Muscle layer of colon (tissue), 2 donors: ENCODE results near the gene ADIRF.
"Not testable (repeated sequence)": the region's sequence is repeated elsewhere in the genome, so short reads cannot be mapped to it uniquely, and the experiment has no call there.

Source experiments
- H3K27ac ChIP-seq: one replicate; pipeline ENCODE4 v1.7.0; 2013; ENCODE audit warnings: low read depth, mild to moderate bottlenecking, low read length, moderate library complexity
- H3K27me3 ChIP-seq, 2 donors: one replicate each; pipeline ENCODE4 v1.7.0; 2013; ENCODE audit warnings: low read length in 2 of 2, mild to moderate bottlenecking in 2 of 2; ENCODE audit not compliant: insufficient read depth in 2 of 2, control insufficient read depth in 1 of 2
- H3K36me3 ChIP-seq: one replicate; pipeline ENCODE4 v1.7.0; 2013; ENCODE audit warnings: mild to moderate bottlenecking, low read length; ENCODE audit not compliant: insufficient read depth
- H3K4me1 ChIP-seq: one replicate; pipeline ENCODE4 v1.7.0; 2013; ENCODE audit warnings: mild to moderate bottlenecking, low read length; ENCODE audit not compliant: insufficient read depth
- H3K4me3 ChIP-seq, 2 donors: one replicate each; pipeline ENCODE4 v1.7.0; 2013; ENCODE audit warnings: low read length in 2 of 2, low read depth in 1 of 2, mild to moderate bottlenecking in 1 of 2, moderate library complexity in 1 of 2
- H3K9ac ChIP-seq: one replicate; pipeline ENCODE4 v1.7.0; 2013; ENCODE audit warnings: low read length
- H3K9me3 ChIP-seq: one replicate; pipeline ENCODE4 v1.7.0; 2013; ENCODE audit warnings: mild to moderate bottlenecking, low read length
- donor health status: abdominal sarcoma.
- donor health status: Adenocarcinoma of cecum.

Gene ADIRF

DNA sequence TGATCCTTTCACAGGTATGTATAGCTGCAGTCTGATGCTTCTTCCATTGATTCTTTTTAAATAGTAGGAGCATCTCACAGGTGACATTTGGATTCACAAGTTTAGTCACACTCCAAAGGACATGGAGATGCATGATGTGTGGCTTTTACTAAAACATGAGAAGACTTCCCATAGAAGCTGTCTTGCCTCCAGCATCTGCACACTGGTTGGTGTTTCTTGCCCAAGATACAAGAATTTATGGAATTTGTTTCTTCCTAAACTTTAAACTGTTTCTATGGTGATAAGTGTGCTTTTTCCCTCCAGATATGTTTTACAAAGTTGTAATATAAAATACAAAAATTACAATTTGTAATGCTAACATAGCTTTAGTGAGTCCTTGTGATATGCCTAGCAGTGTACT lies 24.2 kb downstream of the ADIRF start:
- Histone ChIP-seq H3K4me3 (no peak overlapping the region), H3K9me3 (no peaks in the 10 kb centered on the region), H3K9ac (no peak overlapping the region), H3K4me1 (no peaks in the 10 kb centered on the region), H3K36me3 (no peaks in the 10 kb centered on the region), H3K27ac (no peak overlapping the region), H3K27me3 (no peaks in the 10 kb centered on the region)

DNA sequence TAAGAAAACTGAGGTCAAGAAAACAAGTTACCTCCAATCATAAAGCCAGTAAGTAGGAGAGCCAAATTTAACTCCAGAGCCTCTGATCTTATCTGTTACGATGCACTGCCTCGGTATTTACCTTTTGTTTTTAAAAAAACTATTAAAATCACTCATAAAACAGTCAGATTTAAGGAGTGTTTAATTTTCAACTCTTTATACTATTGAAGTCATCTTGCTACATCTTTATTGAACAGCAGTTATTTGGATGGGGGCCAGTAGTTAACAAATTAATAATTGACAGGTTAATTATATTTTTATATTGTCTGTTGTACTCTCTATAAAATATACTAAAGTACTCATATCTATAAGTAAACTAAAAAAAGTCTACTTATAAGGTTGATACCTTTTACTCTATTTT lies 24.6 kb downstream of the ADIRF start:
- no peak overlapping the region for H3K27ac ChIP-seq
- no peaks in the 10 kb centered on the region for H3K9me3 ChIP-seq
- H3K4me3 ChIP-seq, result no peak overlapping the region
- H3K36me3 ChIP-seq, result no peaks in the 10 kb centered on the region
- no peaks in the 10 kb centered on the region for H3K4me1 ChIP-seq
- no peaks in the 10 kb centered on the region for H3K27me3 ChIP-seq
- no peak overlapping the region for H3K9ac ChIP-seq

DNA sequence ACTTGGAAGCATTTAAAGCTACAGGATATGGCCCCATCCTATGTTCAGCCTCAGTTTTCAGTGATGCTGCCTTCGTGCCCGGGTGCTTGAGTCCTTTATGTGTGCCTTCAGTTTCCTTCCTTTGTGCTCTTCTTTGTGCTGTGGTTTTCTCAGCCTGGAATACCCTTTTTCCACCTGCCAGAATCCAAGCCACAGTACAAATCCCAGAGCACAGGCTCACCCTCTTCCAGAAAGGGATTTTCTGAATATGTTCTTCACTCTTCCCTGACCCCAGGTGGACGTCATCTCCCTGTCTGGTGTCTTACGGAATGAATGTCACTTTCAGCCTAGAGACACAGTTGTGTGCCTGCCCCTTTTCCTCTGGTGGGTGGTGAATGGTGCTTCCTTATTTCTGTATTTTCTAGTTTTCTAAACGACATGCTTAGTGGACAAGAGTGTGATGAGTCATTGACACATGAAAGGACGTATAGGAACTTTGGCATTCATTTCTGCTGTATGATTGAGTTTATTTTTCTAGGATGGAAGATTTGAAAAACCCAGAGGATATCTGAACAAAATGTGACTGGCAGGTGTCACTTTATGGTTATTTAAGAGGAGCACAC lies 31.6 kb downstream of the ADIRF start:
- not testable (repeated sequence) for H3K9ac ChIP-seq, H3K27ac ChIP-seq, H3K9me3 ChIP-seq, H3K27me3 ChIP-seq, H3K36me3 ChIP-seq, H3K4me1 ChIP-seq, H3K4me3 ChIP-seq

DNA sequence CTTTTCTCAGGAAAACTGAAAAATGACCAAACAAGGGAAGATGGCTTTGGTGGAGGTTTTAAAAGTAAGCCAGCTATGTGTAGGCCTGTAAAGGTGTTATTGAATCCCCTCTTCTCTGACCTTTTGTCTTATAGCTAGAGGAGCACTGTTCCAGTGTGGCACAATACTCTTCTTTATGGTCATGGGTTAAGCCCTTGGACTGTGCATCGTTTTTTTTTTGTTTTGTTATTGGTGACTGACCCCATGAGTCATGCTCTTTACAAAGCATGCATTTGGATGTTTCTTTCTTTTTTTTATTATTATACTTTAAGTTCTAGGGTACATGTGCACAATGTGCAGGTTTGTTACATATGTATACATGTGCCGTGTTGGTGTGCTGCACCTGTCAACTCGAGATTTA lies 32.2 kb downstream of the ADIRF start:
- H3K27ac ChIP-seq, result no peak overlapping the region
- no peaks in the 10 kb centered on the region for H3K27me3 ChIP-seq
- no peak overlapping the region for H3K4me3 ChIP-seq
- no peaks in the 10 kb centered on the region for H3K4me1 ChIP-seq
- H3K9ac ChIP-seq, result no peak overlapping the region
- H3K36me3 ChIP-seq, result no peaks in the 10 kb centered on the region
- H3K9me3 ChIP-seq, result no peaks in the 10 kb centered on the region

DNA sequence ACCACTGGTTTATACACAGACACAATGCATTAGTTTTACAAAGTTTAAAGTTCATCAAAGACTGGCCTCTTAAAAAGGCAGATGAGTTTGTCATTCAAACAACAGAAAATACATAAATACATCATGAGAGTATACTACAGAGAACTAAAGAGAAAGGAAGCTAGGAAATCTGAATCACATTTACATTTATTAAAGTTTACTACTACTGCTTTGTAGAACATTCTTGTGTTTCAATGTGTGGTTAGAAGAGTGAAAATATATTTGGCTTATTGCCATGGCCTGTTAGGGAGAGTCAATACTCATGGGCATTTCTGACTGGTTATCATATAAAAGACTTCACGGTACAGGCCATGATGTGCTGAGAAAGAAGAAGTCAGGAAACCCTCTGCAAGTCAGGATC lies 38.8 kb downstream of the ADIRF start:
- not testable (repeated sequence) for H3K4me1 ChIP-seq, H3K9ac ChIP-seq, H3K4me3 ChIP-seq, H3K27ac ChIP-seq, H3K36me3 ChIP-seq, H3K27me3 ChIP-seq, H3K9me3 ChIP-seq

DNA sequence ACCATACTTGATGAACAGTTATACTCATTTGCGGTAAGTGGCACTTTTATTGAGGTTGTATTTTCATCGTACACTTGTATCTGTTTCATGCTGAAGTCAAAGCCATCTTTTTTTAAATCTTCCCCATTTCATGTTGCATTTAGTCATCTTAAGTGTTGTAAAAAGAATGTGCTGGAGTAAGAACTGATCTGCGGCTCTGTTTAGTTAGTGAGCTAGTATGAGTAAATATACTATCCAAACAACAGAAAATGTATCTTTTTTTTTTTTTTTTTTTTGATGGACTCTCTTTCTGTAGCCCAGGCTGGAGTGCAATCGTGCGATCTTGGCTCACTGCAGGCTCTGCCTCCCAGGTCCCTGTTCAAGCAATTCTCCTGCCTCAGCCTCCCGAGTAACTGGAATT lies 39.4 kb downstream of the ADIRF start:
- not testable (repeated sequence) for H3K36me3 ChIP-seq, H3K4me3 ChIP-seq, H3K27ac ChIP-seq, H3K9me3 ChIP-seq, H3K9ac ChIP-seq, H3K4me1 ChIP-seq, H3K27me3 ChIP-seq

DNA sequence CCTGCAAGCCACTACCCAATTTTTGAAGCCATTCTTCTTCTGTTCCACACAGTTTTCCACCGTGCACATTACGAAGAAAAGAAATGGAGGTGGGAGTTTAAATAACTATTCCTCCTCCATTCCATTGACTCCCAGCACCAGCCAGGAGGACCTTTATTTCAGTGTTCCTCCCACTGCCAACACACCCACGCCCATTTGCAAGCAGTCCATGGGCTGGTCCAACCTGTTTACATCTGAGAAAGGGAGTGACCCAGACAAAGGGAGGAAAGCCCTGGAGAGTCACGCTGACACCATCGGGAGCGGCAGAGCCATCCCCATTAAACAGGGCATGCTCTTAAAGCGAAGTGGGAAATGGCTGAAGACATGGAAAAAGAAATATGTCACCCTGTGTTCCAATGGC lies 40.0 kb downstream of the ADIRF start:
- not testable (repeated sequence) for H3K27ac ChIP-seq, H3K36me3 ChIP-seq, H3K4me3 ChIP-seq, H3K9me3 ChIP-seq, H3K9ac ChIP-seq, H3K27me3 ChIP-seq, H3K4me1 ChIP-seq

DNA sequence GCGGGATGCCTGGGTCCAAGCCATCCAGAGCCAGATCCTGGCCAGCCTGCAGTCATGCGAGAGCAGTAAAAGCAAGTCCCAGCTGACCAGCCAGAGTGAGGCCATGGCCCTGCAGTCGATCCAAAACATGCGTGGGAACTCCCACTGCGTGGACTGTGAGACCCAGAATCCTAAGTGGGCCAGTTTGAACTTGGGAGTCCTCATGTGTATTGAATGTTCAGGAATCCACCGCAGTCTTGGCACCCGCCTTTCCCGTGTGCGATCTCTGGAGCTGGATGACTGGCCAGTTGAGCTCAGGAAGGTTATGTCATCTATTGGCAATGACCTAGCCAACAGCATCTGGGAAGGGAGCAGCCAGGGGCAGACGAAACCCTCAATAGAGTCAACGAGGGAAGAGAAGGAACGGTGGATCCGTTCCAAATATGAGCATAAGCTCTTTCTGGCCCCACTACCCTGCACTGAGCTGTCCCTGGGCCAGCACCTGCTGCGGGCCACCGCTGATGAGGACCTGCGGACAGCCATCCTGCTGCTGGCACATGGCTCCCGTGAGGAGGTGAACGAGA lies 40.9 kb downstream of the ADIRF start:
- H3K9me3 ChIP-seq, H3K27me3 ChIP-seq, H3K4me3 ChIP-seq, H3K27ac ChIP-seq, H3K36me3 ChIP-seq, H3K9ac ChIP-seq, H3K4me1 ChIP-seq: not testable (repeated sequence)

DNA sequence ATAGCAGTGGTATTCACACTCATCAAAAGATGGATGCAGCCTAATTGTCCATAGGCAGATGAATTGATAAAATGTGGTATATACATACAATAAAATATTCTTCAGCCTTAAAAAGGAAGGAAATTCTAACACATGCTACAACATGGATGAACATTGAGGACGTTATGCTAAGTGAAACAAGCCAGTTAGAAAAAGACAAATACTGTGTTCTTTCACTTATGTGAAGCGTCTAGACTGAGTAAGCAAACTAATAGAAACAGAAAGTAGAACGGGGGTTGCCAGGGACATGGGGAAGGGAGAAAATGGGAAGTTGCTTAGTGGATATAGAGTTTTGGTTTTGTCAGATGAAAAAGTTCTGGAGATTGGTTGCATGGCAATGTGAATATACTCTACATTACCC lies 45.2 kb downstream of the ADIRF start:
- not testable (repeated sequence) for H3K27me3 ChIP-seq, H3K4me3 ChIP-seq, H3K9me3 ChIP-seq, H3K36me3 ChIP-seq, H3K9ac ChIP-seq, H3K27ac ChIP-seq, H3K4me1 ChIP-seq

DNA sequence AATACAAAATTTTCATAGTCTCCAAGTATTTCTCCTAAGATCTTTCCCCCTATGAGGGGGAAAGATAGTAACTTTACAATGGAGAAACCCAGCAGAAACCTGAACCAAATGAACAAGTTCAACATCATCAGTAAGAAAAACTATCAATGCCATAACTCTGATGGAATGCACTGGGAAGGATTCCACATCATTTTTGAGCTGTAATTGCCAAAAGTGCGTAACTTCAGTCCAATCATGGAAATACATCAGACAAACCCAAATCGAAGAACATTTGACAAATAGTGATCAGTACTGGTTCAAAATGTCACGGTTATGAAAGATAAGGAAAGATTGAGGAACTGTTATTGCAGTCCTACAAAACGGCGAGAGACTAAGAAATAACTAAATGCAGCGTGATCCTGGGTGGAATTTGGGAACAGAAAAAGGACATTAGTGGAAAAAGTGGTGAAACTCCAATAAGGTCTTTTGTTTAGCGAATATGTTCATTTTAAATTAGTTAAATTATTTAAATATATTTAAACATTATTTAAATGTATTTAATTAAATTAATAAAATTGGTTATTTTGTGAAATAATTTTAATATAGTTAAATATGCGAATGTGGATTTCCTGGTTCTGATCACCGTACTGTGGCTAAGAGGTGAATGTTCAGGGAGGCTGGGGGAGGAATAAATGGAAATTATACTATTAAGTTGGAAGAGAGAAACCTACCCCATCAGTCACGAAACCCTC lies 46.9 kb downstream of the ADIRF start:
- not testable (repeated sequence) for H3K27ac ChIP-seq, H3K4me1 ChIP-seq, H3K9me3 ChIP-seq, H3K27me3 ChIP-seq, H3K4me3 ChIP-seq, H3K9ac ChIP-seq, H3K36me3 ChIP-seq

DNA sequence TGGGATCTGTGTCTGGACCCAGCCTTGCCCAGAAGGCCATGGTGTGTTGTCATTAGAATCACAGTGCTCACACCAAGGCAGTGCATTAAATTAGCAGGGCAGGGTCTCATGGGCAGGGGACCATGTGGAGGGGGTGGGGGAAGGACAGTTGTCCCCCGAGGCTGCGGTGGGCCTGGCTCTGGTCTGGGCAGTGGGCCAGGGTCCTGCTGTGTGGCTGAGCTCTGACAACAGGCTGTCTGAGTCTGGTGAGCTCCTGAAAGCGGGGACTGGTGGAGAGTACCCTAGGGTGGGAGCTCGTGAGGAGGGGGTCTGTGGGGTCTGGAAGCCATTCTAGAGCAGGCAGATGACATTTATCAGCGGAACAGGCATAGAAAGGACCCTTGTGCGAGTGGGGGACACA lies 49.8 kb downstream of the ADIRF start:
- not testable (repeated sequence) for H3K36me3 ChIP-seq, H3K27me3 ChIP-seq, H3K27ac ChIP-seq, H3K4me1 ChIP-seq, H3K4me3 ChIP-seq, H3K9ac ChIP-seq, H3K9me3 ChIP-seq

DNA sequence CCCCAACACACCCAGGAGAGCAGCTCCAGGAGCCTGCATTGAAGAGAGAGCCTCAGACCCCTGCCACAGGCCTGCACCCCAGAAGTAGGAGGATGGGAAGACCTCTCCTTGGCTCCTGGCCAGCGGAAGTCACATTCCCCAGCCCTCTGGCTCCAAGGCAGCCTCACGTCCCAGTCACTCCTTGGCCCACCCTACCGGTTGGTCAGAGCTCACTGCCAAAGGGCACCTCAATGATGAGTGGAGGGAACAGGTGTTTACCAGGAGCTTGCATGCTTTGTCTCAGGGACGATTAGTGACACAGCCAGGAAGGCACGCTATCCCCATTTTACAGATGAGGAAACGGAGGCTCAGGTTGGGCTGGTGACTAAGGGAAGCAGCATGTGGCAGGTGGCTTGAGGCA lies 50.8 kb downstream of the ADIRF start:
- not testable (repeated sequence) for H3K4me1 ChIP-seq, H3K9me3 ChIP-seq, H3K9ac ChIP-seq, H3K27me3 ChIP-seq, H3K36me3 ChIP-seq, H3K27ac ChIP-seq, H3K4me3 ChIP-seq
